Activated naive CD4-positive, alpha-beta T cell treated with anti-CD3 and anti-CD28 coated beads, Interleukin-2, amount 10 ng/mL, durations not matched to agents 7 days and 5 days (primary cell): Measurements from ENCODE around the gene TNFRSF19.
A peak's percentile ranks its signal among the peaks of the same experiment; 100 is the strongest.
"Not testable (repeated sequence)": the region's sequence is repeated elsewhere in the genome, so short reads cannot be mapped to it uniquely, and the experiment has no call there.

ENCODE experiments used
- CTCF ChIA-PET: fragments of 350-600 bp; sonication (Branson Sonifier 250); formaldehyde crosslinking; loops from one replicate; lab custom pipeline; 2021; ENCODE audit warnings: antibody characterized with exemption; lab: Charles Lee
- DNase-seq: peaks from one replicate; pipeline ENCODE4 v3.0.0-alpha.2; 2020
- H3K27ac Mint-ChIP-seq: one replicate; pipeline ENCODE4 v1.8.0; 2021; ENCODE audit warnings: mild to moderate bottlenecking, moderate library complexity, mixed read lengths
- H3K27me3 Mint-ChIP-seq: one replicate; pipeline ENCODE4 v1.8.0; 2021; ENCODE audit warnings: mild to moderate bottlenecking, mixed read lengths
- H3K36me3 Mint-ChIP-seq: one replicate; pipeline ENCODE4 v1.8.0; 2021; ENCODE audit warnings: mixed read lengths
- H3K4me1 Mint-ChIP-seq: one replicate; pipeline ENCODE4 v1.8.0; 2021; ENCODE audit warnings: mixed read lengths
- H3K4me3 Mint-ChIP-seq: one replicate; pipeline ENCODE4 v1.8.0; 2021; ENCODE audit warnings: mild to moderate bottlenecking, moderate library complexity, mixed read lengths
- H3K9me3 Mint-ChIP-seq: one replicate; pipeline ENCODE4 v1.8.0; 2021; ENCODE audit warnings: mixed read lengths

TNFRSF19 gene

GRCh38 chr13:23579072-23579895 lies 9.1 kb downstream of the TNFRSF19 start:
- Mint-ChIP-seq H3K9me3 (no peaks in the 10 kb centered on the region), H3K36me3 (no peaks in the 10 kb centered on the region), H3K4me1 (peaks cover 21% of the 10 kb centered on the region), H3K27ac (peak overlapping the region; percentile 80), H3K27me3 (peaks cover 64% of the 10 kb centered on the region), H3K4me3 (peak overlapping the region; percentile 78)
- CTCF ChIA-PET = interaction anchor here (1.1 to 1.4 kb wide), 3 partner anchors 89 to 290 kb away, joined by 3 read pairs; no protein-coding TSS in a partner anchor
- DNase-seq = peak; percentile 94

- Mint-ChIP-seq H3K4me1 (peaks cover 21% of the 10 kb centered on the region), H3K36me3 (no peaks in the 10 kb centered on the region), H3K27ac (no peak overlapping the region), H3K9me3 (no peaks in the 10 kb centered on the region), H3K4me3 (peak overlapping the region; percentile 58), H3K27me3 (peaks cover 61% of the 10 kb centered on the region)
- CTCF ChIA-PET = no interaction called here
- DNase-seq = no peak
These were observed 9.9 kb downstream of the TNFRSF19 start for GRCh38 chr13:23579896-23580683.

GRCh38 chr13:23580684-23581060 lies 10.5 kb downstream of the TNFRSF19 start:
- no peak for DNase-seq
- peaks cover 21% of the 10 kb centered on the region for H3K4me1 Mint-ChIP-seq
- no peaks in the 10 kb centered on the region for H3K36me3 Mint-ChIP-seq
- H3K4me3 Mint-ChIP-seq = no peak overlapping the region
- H3K27ac Mint-ChIP-seq = no peak overlapping the region
- peaks cover 60% of the 10 kb centered on the region for H3K27me3 Mint-ChIP-seq
- CTCF ChIA-PET = no interaction called here
- H3K9me3 Mint-ChIP-seq = no peaks in the 10 kb centered on the region

- no peak overlapping the region for H3K4me3 Mint-ChIP-seq
- no peaks in the 10 kb centered on the region for H3K9me3 Mint-ChIP-seq
- DNase-seq = no peak
- peaks cover 9% of the 10 kb centered on the region for H3K4me1 Mint-ChIP-seq
- H3K27me3 Mint-ChIP-seq = peaks cover 58% of the 10 kb centered on the region
- H3K27ac Mint-ChIP-seq = no peak overlapping the region
- CTCF ChIA-PET = no interaction called here
- no peaks in the 10 kb centered on the region for H3K36me3 Mint-ChIP-seq
These were observed 13.3 kb downstream of the TNFRSF19 start for GRCh38 chr13:23583491-23583890.

GRCh38 chr13:23584275-23584674 lies 14.1 kb downstream of the TNFRSF19 start:
- Mint-ChIP-seq H3K4me1 (peaks cover 8% of the 10 kb centered on the region), H3K36me3 (no peaks in the 10 kb centered on the region), H3K4me3 (no peak overlapping the region), H3K27me3 (peaks cover 54% of the 10 kb centered on the region), H3K9me3 (no peaks in the 10 kb centered on the region), H3K27ac (no peak overlapping the region)
- CTCF ChIA-PET = no interaction called here
- DNase-seq = no peak

GRCh38 chr13:23586336-23586735 lies 16.1 kb downstream of the TNFRSF19 start:
- Mint-ChIP-seq H3K4me1 (no peaks in the 10 kb centered on the region), H3K27me3 (peaks cover 33% of the 10 kb centered on the region), H3K27ac (no peak overlapping the region), H3K4me3 (no peak overlapping the region), H3K36me3 (no peaks in the 10 kb centered on the region), H3K9me3 (no peaks in the 10 kb centered on the region)
- DNase-seq = no peak
- CTCF ChIA-PET = no interaction called here

GRCh38 chr13:23588666-23589065 lies 18.5 kb downstream of the TNFRSF19 start:
- Mint-ChIP-seq H3K36me3 (no peaks in the 10 kb centered on the region), H3K4me1 (no peaks in the 10 kb centered on the region), H3K27ac (no peak overlapping the region), H3K9me3 (no peaks in the 10 kb centered on the region), H3K4me3 (no peak overlapping the region), H3K27me3 (peaks cover 36% of the 10 kb centered on the region)
- no peak for DNase-seq
- CTCF ChIA-PET = interaction anchor here (1.0 kb wide), 1 partner anchor 189 kb away, joined by 5 read pairs; no protein-coding TSS in a partner anchor

- no peak overlapping the region for H3K27ac Mint-ChIP-seq
- no peak overlapping the region for H3K4me3 Mint-ChIP-seq
- H3K4me1 Mint-ChIP-seq = no peaks in the 10 kb centered on the region
- CTCF ChIA-PET = no interaction called here
- no peaks in the 10 kb centered on the region for H3K36me3 Mint-ChIP-seq
- DNase-seq = no peak
- H3K9me3 Mint-ChIP-seq = no peaks in the 10 kb centered on the region
- H3K27me3 Mint-ChIP-seq = peaks cover 36% of the 10 kb centered on the region
These were observed 22.4 kb downstream of the TNFRSF19 start for GRCh38 chr13:23592596-23592995.

GRCh38 chr13:23593148-23593547 lies 22.9 kb downstream of the TNFRSF19 start:
- Mint-ChIP-seq H3K27me3 (peaks cover 33% of the 10 kb centered on the region), H3K27ac (no peak overlapping the region), H3K36me3 (no peaks in the 10 kb centered on the region), H3K9me3 (no peaks in the 10 kb centered on the region), H3K4me3 (no peak overlapping the region), H3K4me1 (no peaks in the 10 kb centered on the region)
- no peak for DNase-seq
- CTCF ChIA-PET = no interaction called here

GRCh38 chr13:23594290-23594689 lies 24.1 kb downstream of the TNFRSF19 start:
- H3K9me3 Mint-ChIP-seq = not testable (repeated sequence)

GRCh38 chr13:23598369-23598768 lies 28.2 kb downstream of the TNFRSF19 start:
- Mint-ChIP-seq H3K9me3 (no peaks in the 10 kb centered on the region), H3K27me3 (peaks cover 28% of the 10 kb centered on the region), H3K4me3 (no peak overlapping the region), H3K27ac (no peak overlapping the region), H3K36me3 (no peaks in the 10 kb centered on the region), H3K4me1 (no peaks in the 10 kb centered on the region)
- DNase-seq = no peak
- CTCF ChIA-PET = no interaction called here

More at GRCh38 chr13:23594290-23594689, 24.1 kb downstream of the TNFRSF19 start:
- H3K27ac Mint-ChIP-seq, H3K4me3 Mint-ChIP-seq, CTCF ChIA-PET, H3K36me3 Mint-ChIP-seq, H3K4me1 Mint-ChIP-seq, DNase-seq: not testable (repeated sequence)
- H3K27me3 Mint-ChIP-seq = peaks cover 31% of the 10 kb centered on the region

GRCh38 chr13:23599083-23599925 lies 29.1 kb downstream of the TNFRSF19 start:
- no peak overlapping the region for H3K27ac Mint-ChIP-seq
- no peak overlapping the region for H3K4me3 Mint-ChIP-seq
- H3K4me1 Mint-ChIP-seq = no peaks in the 10 kb centered on the region
- CTCF ChIA-PET = no interaction called here
- no peaks in the 10 kb centered on the region for H3K9me3 Mint-ChIP-seq
- H3K27me3 Mint-ChIP-seq = peaks cover 20% of the 10 kb centered on the region
- no peak for DNase-seq
- no peaks in the 10 kb centered on the region for H3K36me3 Mint-ChIP-seq

- Mint-ChIP-seq H3K27ac (no peak overlapping the region), H3K9me3 (no peaks in the 10 kb centered on the region), H3K4me1 (no peaks in the 10 kb centered on the region), H3K4me3 (no peak overlapping the region), H3K36me3 (no peaks in the 10 kb centered on the region), H3K27me3 (peaks cover 12% of the 10 kb centered on the region)
- CTCF ChIA-PET = no interaction called here
- no peak for DNase-seq
These were observed 29.9 kb downstream of the TNFRSF19 start for GRCh38 chr13:23600100-23600499.

- H3K27ac Mint-ChIP-seq = no peak overlapping the region
- no peak overlapping the region for H3K4me3 Mint-ChIP-seq
- no peak for DNase-seq
- CTCF ChIA-PET = no interaction called here
- no peaks in the 10 kb centered on the region for H3K4me1 Mint-ChIP-seq
- no peaks in the 10 kb centered on the region for H3K9me3 Mint-ChIP-seq
- peaks cover 12% of the 10 kb centered on the region for H3K27me3 Mint-ChIP-seq
- H3K36me3 Mint-ChIP-seq = no peaks in the 10 kb centered on the region
These were observed 30.3 kb downstream of the TNFRSF19 start for GRCh38 chr13:23600534-23600933.
